ACC112 (cell line): Measurements from ENCODE around the gene HPSE2.

Source experiments
- H2AFZ ChIP-seq: fragments of 200-600 bp; sonication (generic); one replicate; pipeline ENCODE4 v1.6.0; 2017; ENCODE audit warnings: antibody characterized with exemption, low read length; ENCODE audit not compliant: unreplicated experiment
- H3K27ac ChIP-seq: fragments of 200-600 bp; sonication (generic); 2 replicates; pipeline ENCODE4 v1.5.1; 2014; ENCODE audit warnings: low read depth, mild to moderate bottlenecking, antibody characterized with exemption, low read length, moderate library complexity
- H3K27me3 ChIP-seq: fragments of 200-600 bp; sonication (generic); 2 replicates; pipeline ENCODE4 v1.6.1; 2014; ENCODE audit warnings: mild to moderate bottlenecking, antibody characterized with exemption, low read length, moderate library complexity, mixed read lengths; ENCODE audit not compliant: insufficient read depth
- H3K36me3 ChIP-seq: fragments of 200-600 bp; sonication (generic); 2 replicates; pipeline ENCODE4 v1.6.1; 2016; ENCODE audit warnings: mild to moderate bottlenecking, antibody characterized with exemption, low read length, moderate library complexity, mixed read lengths; ENCODE audit not compliant: insufficient read depth
- H3K4me1 ChIP-seq: fragments of 200-600 bp; sonication (generic); one replicate; pipeline ENCODE4 v1.6.1; 2016; ENCODE audit warnings: low read length, mixed read lengths; ENCODE audit not compliant: insufficient read depth, unreplicated experiment, control insufficient read depth
- H3K4me3 ChIP-seq: fragments of 200-600 bp; sonication (generic); 2 replicates; pipeline ENCODE4 v1.5.1; 2014; ENCODE audit warnings: mild to moderate bottlenecking, low read depth, low read length
- H3K79me2 ChIP-seq: fragments of 200-600 bp; sonication (generic); one replicate; pipeline ENCODE4 v1.6.0; 2016; ENCODE audit warnings: low read length; ENCODE audit not compliant: control insufficient read depth, unreplicated experiment, insufficient read depth

Gene HPSE2

GRCh38 chr10:98430427-98430826 is 805.2 kb downstream of the HPSE2 start:
- no peaks in the 10 kb centered on the region for H3K79me2 ChIP-seq
- no peaks in the 10 kb centered on the region for H3K4me1 ChIP-seq
- H3K27me3 ChIP-seq, result no peaks in the 10 kb centered on the region
- H3K36me3 ChIP-seq, result peaks cover 34% of the 10 kb centered on the region
- H2AFZ ChIP-seq, result no peak overlapping the region
- H3K4me3 ChIP-seq, result no peak overlapping the region
- no peak overlapping the region for H3K27ac ChIP-seq

- no peaks in the 10 kb centered on the region for H3K27me3 ChIP-seq
- no peaks in the 10 kb centered on the region for H3K79me2 ChIP-seq
- peaks cover 29% of the 10 kb centered on the region for H3K36me3 ChIP-seq
- no peak overlapping the region for H3K4me3 ChIP-seq
- H2AFZ ChIP-seq, result no peak overlapping the region
- H3K27ac ChIP-seq, result no peak overlapping the region
- no peaks in the 10 kb centered on the region for H3K4me1 ChIP-seq
Measured at GRCh38 chr10:98429320-98430072, 806.2 kb downstream of the HPSE2 start.

DNA sequence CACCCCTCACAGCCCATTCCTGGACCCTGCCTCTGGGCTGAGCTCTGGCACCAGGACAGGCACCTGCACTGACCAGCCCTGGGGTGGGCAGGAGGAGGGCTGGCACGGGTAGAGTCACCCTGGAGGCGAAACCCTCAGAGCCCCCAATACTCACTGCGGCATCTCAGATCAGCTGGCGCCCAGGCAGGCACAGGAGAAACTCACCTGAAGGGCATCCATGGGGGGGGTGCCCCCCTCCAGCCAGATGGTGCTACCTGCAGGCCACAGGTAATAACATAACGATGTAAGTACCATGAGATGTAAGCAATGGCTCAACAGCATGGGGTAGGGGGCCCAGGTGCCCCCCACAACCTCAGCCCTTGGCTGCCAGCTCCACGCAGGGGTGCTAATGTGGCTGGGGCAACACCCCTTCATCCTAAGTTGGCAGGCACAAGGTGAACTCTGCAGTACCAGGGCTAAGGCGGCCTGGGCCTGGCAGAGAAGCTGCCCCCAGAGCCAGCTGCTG is 808.6 kb downstream of the HPSE2 start:
- no peaks in the 10 kb centered on the region for H3K4me1 ChIP-seq
- no peak overlapping the region for H3K4me3 ChIP-seq
- no peak overlapping the region for H2AFZ ChIP-seq
- peaks cover 9% of the 10 kb centered on the region for H3K36me3 ChIP-seq
- H3K27me3 ChIP-seq, result no peaks in the 10 kb centered on the region
- H3K79me2 ChIP-seq, result no peaks in the 10 kb centered on the region
- no peak overlapping the region for H3K27ac ChIP-seq

DNA sequence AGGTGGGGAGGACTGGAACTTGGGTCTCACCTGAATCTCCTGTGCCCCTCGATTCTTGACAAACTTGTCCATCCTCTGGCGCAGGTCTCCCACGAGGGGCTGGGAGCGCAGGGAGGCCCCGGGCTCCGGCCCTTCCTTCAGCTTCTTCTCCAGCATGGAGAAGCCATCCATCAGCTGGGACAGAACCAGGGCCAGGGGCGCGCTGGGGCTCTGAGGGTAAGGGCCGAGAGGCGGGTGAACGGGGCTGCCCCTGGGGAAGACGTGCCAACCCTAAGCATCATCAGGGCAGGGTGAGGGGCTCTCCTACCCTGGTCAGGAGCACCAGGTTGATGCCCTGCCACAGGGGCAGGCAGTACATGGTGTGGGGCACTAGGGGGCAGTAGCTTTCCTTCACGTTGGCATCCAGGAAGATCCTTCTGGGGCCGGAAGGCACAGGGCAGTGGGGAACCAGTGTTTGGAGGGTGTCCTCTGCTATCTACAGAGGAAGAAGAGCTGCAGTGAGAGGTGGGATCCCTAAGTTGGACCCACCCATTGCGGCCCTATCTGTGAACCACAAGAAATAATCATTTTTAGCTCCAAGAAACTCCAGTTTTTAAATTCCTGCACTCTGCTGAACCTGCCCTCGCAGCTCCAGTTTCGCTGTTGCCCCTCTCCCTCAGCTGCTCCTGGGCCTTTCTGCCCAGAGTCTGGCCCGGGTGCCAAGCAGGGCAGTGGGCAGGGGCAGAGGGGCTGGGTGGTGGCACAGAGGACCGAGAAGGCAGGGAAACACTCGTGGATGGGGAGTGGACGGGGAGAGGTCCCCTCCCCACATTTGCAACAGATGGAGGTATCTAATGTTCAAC is 809.9 kb downstream of the HPSE2 start:
- Histone ChIP-seq H3K36me3 (no peaks in the 10 kb centered on the region), H3K27ac (no peak overlapping the region), H3K27me3 (no peaks in the 10 kb centered on the region), H3K4me3 (no peak overlapping the region), H3K79me2 (no peaks in the 10 kb centered on the region), H2AFZ (no peak overlapping the region), H3K4me1 (no peaks in the 10 kb centered on the region)

DNA sequence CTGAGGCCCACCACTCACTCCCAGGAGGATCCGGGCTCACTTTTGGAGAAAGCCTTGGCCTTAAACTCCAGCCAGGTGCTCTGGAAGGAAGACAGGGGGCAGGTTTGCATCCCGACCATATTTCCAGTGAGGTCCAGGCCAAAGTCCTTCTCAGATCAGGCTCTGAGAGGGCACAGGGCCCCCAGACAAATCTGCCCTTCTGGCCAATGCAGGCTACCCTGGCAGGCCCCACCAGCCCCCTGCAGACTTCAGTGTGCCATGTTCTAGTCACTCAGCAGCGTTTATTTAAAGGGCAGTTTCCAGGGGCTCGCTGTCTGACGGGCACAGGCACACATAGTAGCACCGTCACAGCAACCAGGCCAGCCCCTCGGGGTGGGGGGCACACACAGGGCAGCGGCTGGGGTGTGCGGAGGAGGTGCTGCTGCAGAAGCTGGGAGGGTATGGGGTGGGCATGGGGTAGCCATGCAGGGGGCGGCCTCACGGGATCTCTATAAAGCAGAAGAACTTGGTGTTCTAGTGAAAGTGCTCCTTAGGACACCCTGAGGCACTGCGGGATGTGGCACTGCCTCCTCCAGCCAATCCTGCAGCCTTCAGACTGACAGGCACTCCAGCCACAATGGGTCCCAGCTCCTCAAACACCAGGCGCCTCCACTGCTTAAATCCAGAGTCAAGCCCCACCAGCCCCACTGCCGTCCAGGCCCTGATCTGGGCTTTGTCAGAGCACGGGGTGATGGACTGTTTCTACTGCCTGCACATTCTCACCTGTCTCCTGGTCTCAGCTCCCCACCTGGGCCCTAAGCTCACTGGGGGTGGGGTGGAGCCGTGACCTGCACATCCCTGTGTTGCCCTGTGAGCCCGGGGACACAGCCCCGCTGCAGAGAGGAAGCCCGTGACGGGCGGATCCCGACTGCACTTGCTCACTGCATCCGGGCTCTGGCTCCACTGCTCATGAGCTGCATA is 811.1 kb downstream of the HPSE2 start:
- Histone ChIP-seq H3K36me3 (no peaks in the 10 kb centered on the region), H3K4me1 (no peaks in the 10 kb centered on the region), H3K27ac (no peak overlapping the region), H2AFZ (no peak overlapping the region), H3K4me3 (no peak overlapping the region), H3K79me2 (no peaks in the 10 kb centered on the region), H3K27me3 (no peaks in the 10 kb centered on the region)

DNA sequence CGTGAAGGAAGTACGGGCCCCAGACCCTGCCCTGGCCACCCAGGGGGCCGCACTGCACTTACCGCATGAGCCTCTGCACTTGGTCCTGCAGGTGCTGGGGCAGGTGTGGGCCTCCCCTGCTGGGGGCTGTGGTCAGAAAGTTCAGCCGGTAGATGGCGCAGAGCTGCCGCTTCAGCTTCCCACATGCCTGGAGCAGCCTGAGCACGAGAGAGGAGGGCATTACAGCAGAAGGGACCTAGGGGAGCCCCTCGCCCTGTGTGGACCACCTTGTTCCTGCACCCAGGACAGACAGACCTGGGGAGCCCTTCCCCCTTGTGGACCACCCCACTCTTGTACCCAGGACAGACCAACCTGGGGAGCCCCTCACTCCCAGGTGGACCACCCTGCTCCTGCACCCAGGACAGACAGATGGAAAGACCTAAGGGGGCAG is 811.9 kb downstream of the HPSE2 start:
- no peaks in the 10 kb centered on the region for H3K36me3 ChIP-seq
- no peak overlapping the region for H2AFZ ChIP-seq
- no peak overlapping the region for H3K4me3 ChIP-seq
- no peaks in the 10 kb centered on the region for H3K79me2 ChIP-seq
- no peak overlapping the region for H3K27ac ChIP-seq
- H3K4me1 ChIP-seq, result no peaks in the 10 kb centered on the region
- no peaks in the 10 kb centered on the region for H3K27me3 ChIP-seq

DNA sequence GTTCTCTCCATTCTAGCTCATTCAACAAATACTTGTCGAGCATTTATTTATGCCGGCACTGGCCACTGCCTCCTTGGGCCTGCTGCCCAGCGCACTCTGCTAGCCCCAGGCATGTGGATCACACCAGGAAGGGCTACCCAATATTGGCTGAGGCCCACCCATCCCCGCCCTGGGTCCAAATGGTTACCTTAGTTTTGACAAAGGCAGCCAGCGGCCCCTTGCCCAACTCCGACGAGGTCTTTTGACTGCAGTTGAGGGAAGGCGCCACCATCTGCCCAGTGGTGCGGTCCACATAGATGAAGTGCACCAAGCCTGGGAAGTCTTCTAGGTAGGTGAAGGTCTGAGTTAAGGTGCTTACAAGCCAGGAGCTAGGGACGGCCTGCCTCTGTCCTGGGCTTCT is 813.5 kb downstream of the HPSE2 start:
- H3K36me3 ChIP-seq, result no peaks in the 10 kb centered on the region
- H3K79me2 ChIP-seq, result no peaks in the 10 kb centered on the region
- H3K27me3 ChIP-seq, result no peaks in the 10 kb centered on the region
- no peak overlapping the region for H3K27ac ChIP-seq
- H2AFZ ChIP-seq, result no peak overlapping the region
- H3K4me1 ChIP-seq, result no peaks in the 10 kb centered on the region
- no peak overlapping the region for H3K4me3 ChIP-seq

GRCh38 chr10:98420786-98421185 is 814.9 kb downstream of the HPSE2 start:
- Histone ChIP-seq H3K4me3 (no peak overlapping the region), H3K27ac (no peak overlapping the region), H3K79me2 (no peaks in the 10 kb centered on the region), H3K4me1 (no peaks in the 10 kb centered on the region), H3K36me3 (no peaks in the 10 kb centered on the region), H3K27me3 (no peaks in the 10 kb centered on the region), H2AFZ (no peak overlapping the region)

DNA sequence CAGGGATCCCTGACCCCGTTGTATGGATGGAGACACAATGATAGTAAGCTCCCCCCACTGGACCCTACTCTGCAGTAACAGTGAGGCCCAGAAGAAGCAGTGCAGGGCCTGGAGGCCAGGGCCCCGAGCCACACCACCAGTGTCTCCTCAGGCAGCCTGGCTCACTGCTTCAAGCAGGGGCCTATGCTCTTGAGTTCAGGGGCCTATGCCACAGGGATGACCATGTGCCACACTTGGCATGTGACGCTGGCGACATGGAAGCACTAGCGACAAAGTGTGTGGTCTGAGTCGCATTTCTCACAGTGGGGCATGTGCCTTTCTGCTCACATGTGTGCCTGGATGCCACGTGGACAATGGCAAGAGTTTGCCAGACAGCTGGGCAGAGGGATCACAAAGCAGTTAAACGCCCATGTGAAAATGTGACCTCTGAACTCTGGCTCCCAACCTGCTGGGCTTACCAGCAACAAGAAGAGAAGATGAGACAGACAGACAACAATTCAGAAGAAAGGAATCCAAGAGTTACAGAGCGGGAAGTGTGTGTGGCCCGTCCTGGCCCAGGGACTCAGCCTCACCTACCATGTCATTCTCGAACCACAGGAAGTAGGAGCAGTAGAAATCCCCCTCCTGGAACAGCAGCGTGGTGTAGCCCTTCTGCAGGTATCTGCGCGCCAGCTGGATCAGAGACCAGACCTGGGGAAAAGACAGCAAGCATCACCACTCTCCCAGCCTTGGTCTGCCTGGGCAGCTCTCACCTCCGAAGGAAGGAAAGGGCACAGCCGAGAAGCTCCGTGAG is 816.0 kb downstream of the HPSE2 start:
- Histone ChIP-seq H3K36me3 (no peaks in the 10 kb centered on the region), H3K27me3 (no peaks in the 10 kb centered on the region), H3K27ac (no peak overlapping the region), H3K79me2 (peaks cover under 1% of the 10 kb centered on the region), H3K4me3 (no peak overlapping the region), H3K4me1 (peaks cover 6% of the 10 kb centered on the region), H2AFZ (no peak overlapping the region)
